Measurements from ENCODE around the gene NTRK2.

Gene NTRK2

DNA sequence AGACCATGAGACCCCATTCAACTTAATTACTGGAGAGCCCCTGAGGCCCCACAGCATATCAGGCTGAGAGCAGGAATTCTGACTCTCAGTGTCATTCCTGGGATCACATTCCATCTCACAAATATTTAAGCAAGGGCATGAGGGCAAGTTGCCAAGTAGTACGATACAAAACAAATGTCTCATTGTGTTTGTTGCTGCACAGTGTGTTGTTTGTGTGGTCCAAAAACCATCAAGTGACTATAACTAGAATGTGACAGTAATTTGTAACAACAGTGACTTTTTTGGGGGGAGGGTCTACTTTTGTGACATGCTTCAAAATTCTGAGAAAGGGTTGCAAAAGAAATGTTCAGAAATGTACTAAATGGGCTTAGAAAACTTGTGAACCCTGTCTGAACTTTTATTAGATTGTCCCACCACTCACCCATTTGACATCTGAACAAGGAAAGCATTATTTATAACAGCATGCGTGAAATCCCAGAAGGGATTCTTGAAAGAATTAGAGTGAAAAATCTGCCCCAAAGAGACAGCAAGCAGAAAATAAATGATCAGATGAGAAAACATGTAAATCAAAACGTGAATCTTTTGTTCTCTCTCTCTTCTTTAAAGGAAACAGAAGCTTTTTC is 347.0 kb downstream of the NTRK2 start:
- H3K4me3 ChIP-seq (ENCODE audit: low read length): no peak overlapping the region
- DNase-seq (ENCODE audit: low read depth): no peak
- TF ChIP-seq, protein P1, sequence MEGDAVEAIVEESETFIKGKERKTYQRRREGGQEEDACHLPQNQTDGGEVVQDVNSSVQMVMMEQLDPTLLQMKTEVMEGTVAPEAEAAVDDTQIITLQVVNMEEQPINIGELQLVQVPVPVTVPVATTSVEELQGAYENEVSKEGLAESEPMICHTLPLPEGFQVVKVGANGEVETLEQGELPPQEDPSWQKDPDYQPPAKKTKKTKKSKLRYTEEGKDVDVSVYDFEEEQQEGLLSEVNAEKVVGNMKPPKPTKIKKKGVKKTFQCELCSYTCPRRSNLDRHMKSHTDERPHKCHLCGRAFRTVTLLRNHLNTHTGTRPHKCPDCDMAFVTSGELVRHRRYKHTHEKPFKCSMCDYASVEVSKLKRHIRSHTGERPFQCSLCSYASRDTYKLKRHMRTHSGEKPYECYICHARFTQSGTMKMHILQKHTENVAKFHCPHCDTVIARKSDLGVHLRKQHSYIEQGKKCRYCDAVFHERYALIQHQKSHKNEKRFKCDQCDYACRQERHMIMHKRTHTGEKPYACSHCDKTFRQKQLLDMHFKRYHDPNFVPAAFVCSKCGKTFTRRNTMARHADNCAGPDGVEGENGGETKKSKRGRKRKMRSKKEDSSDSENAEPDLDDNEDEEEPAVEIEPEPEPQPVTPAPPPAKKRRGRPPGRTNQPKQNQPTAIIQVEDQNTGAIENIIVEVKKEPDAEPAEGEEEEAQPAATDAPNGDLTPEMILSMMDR (conservative IDR thresholded peaks at IDR 0.05; ENCODE audit: low read depth, low read length): no peak

GRCh38 chr9:85020791-85021190 is 351.3 kb downstream of the NTRK2 start:
- DNase-seq (ENCODE audit: low read depth): no peak
- TF ChIP-seq, protein P1 (conservative IDR thresholded peaks at IDR 0.05; ENCODE audit: low read depth, low read length): no peak
- H3K4me3 ChIP-seq (ENCODE audit: low read length): no peak overlapping the region

- no peak overlapping the region for H3K4me3 ChIP-seq (ENCODE audit: low read length)
- DNase-seq (ENCODE audit: low read depth): no peak
- TF ChIP-seq, protein P1 (conservative IDR thresholded peaks at IDR 0.05; ENCODE audit: low read depth, low read length): no peak
These were observed 352.2 kb downstream of the NTRK2 start for GRCh38 chr9:85021686-85022085.

DNA sequence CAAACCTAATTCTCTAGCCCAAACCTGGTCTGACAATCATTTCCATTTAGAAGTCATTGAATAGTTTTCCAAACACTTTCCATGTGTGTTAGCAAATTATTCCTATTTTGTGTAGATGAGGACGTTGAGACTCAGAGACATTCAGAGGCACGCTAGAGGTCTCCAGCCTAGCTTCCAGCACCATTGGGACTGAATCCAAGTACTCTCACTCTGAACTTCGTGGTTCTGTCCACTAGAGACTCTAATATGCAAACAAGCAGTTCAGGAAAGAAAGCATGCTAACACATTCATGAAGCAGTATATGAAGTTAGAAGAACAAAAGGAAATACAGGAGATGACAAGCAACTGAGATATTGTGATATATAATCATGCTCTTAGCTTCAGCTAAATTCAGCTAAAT is 354.8 kb downstream of the NTRK2 start:
- H3K4me3 ChIP-seq (ENCODE audit: low read length): no peak overlapping the region
- TF ChIP-seq, protein P1 (conservative IDR thresholded peaks at IDR 0.05; ENCODE audit: low read depth, low read length): no peak
- DNase-seq (ENCODE audit: low read depth): no peak

- DNase-seq (ENCODE audit: low read depth): no peak
- H3K4me3 ChIP-seq (ENCODE audit: low read length): no peak overlapping the region
- TF ChIP-seq, protein P1 (conservative IDR thresholded peaks at IDR 0.05; ENCODE audit: low read depth, low read length): no peak
These were observed 356.1 kb downstream of the NTRK2 start for GRCh38 chr9:85025638-85026037.

- no peak for DNase-seq (ENCODE audit: low read depth)
- TF ChIP-seq, protein P1 (conservative IDR thresholded peaks at IDR 0.05; ENCODE audit: low read depth, low read length): no peak
- no peak overlapping the region for H3K4me3 ChIP-seq (ENCODE audit: low read length)
These were observed 358.3 kb downstream of the NTRK2 start for GRCh38 chr9:85027870-85028269.

DNA sequence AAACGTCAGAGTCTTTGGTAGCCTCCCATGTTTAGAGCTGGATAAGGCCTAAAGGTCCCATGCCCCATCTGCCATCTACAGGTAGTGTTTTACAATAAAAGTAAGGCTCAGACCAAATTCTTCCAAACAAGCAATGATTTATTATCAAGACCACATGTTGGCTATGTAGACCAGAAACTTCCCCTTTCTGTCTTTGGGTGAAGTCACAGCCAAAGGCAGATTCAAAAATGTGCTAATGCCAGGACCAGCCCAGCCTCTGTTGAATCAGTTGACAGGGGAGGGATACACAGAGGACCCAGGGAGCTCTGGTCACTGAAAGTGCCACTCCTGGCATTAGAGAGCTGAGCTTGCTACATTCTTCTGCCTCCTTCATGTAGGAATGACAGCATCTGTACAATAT is 360.8 kb downstream of the NTRK2 start:
- TF ChIP-seq, protein P1 (conservative IDR thresholded peaks at IDR 0.05; ENCODE audit: low read depth, low read length): no peak
- no peak for DNase-seq (ENCODE audit: low read depth)
- no peak overlapping the region for H3K4me3 ChIP-seq (ENCODE audit: low read length)
